ENCODE data around the gene FIBP.

FIBP gene

GRCh38 chr11:65869643-65870306 is 18.5 kb downstream of the FIBP start:
- DNase-seq: no peak

DNA sequence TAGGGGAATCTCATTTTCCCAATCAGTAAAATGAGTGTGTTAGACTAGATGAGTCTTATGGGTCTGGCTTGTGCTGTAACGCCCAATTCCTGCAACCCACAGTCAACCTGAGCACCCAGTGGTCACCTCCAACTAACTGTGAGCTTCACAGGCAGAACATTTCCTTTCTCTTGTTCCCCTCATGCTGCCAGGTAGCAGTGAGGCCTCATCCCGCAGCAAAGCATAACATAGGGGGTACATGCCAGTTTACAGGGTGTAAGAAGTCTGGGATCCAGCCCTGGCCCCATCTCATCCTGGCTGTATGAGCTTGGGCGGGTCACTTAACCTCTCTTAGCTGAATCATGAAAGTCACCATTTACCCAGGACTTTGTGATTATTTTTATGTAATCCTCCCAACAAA is 19.4 kb downstream of the FIBP start:
- DNase-seq: no peak

DNA sequence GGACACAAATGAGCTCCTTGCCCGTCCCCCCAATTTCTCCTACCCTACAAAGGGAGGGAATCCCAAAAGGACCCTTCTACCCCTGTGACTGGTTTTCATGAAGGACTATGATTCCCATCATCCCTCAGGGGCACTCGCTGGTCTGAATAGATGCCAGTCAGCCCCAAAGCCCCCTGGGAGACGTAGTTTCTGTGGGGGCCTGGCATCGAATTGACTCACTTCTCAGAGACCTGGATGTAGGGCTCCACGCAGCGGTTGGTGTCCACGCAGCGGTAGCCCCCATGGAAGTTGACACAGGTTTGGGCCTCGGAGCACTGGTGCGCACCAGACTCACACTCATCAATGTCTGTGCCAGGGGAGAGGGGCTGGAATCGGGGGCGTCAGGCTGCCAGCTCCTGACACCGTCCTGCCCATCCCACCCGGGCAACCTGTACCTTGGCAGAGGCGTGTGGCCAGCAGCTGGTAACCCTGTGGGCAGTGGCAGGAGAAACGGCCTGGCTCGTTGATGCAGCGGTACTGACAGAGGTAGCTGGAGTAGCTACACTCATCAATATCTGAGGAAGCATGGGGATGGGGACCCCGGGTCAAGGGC is 20.1 kb downstream of the FIBP start:
- no peak for DNase-seq

DNA sequence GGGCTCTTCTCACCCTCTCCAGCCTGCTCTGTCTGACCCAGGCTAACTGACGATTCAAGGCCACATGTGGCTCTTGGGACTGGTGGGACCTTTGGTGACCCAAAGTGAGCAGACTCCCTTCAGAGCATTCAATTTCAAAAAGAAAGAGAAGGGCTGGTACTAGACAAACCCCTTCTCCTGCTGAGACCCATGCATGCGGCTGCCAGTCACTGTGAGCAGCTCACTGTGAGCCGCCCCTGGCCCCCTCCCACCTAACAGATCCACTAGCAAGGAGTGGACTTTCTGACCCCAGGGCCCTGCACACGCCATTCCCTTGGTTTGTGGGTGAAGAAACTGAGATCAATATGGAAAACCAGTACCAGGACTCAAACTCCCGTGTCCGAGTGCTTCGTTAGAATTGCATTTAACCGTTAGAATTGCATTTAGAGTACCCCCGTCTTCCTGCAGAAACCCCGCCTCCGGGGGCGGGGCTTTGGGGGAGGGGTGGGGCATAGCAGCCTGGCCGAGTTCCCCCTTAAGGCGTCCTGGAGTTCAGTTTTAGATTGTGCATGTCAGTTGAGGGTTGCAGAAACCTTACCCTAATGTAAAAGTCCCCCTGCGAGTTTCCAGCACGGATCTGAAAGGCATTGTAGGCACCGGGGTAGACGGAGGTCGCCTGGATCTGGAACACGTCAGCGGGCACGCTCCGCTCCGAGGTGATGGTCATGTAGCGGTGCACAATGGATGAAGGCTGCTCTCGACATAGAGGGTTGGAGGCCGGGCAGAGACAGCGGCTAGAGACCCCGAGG is 20.8 kb downstream of the FIBP start:
- no peak for DNase-seq

GRCh38 chr11:65866509-65867283 is 21.6 kb downstream of the FIBP start:
- no peak for DNase-seq

- no peak for DNase-seq
Measured at GRCh38 chr11:65865550-65866172, 22.6 kb downstream of the FIBP start.

DNA sequence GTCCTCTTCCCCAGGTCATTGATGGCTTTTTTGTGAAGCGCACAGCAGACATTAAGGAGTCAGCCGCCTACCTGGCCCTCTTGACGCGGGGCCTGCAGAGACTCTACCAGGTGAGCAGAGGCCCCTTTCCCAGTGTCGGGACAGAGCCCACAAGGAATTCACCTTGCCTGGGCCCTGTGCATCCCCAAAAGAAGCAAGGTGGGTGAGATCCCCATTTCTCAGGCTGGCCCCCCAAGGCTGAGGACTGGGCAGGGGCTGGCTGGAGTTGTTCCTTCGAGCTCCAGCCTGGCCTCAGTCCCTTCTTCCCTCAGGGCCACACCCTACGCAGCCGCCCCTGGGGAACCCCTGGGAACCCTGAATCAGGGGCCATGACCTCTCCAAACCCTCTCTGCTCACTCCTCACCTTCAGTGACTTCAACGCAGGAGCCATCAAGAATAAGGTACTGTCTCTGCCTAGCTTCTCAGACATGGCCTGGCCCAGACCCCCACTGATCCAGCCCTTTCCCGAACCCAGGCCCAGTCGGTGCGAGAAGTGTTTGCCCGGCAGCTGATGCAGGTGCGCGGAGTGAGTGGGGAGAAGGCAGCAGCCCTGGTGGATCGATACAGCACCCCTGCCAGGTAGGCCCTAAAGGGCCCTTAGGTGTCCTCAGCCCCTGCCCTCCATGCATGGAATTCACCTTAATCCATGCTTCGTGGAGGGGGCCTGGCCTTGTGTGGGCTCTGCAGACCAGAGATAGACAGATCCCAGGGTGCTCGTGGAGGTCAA is 23.4 kb downstream of the FIBP start:
- DNase-seq: no peak

DNA sequence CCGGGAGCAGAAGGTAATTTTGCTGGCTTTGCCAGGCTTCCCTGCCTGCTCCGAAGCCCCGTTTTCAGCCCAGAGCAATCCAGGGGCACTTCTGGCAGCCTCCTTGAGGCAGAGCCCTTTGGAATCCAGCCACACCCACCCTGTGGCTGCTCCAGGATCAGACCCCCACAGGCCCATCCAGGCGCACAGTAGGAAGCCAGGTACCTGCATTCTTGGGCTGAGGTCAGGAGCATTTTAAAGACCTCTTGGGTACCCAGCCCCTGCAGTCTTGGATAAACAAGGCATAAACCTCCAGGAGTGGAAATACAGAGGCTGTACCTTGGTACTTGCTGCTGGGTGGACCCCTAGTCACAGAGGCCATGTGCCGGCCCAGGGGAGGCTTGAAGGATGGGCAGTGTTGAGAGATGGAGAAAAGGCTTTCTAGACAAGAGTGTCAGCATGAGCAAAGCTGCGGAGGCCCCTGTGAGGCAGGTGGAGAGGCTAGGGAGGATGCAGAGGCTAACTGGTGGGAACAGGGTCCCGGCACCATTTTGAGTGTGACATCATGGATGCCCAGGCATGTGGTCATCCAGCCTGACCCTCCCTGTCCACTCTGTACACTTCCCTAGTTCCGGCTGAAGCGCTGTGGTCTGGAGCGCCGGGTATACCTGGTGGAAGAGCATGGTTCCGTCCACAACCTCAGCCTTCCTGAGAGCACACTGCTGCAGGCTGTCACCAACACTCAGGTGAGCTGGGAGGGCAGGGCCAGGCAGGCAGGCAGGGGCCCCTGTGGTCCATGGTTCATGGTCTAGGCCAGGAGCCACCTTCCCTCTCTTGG is 24.2 kb downstream of the FIBP start:
- no peak for DNase-seq

GRCh38 chr11:65862941-65863888 is 25.1 kb downstream of the FIBP start:
- no peak for DNase-seq

DNA sequence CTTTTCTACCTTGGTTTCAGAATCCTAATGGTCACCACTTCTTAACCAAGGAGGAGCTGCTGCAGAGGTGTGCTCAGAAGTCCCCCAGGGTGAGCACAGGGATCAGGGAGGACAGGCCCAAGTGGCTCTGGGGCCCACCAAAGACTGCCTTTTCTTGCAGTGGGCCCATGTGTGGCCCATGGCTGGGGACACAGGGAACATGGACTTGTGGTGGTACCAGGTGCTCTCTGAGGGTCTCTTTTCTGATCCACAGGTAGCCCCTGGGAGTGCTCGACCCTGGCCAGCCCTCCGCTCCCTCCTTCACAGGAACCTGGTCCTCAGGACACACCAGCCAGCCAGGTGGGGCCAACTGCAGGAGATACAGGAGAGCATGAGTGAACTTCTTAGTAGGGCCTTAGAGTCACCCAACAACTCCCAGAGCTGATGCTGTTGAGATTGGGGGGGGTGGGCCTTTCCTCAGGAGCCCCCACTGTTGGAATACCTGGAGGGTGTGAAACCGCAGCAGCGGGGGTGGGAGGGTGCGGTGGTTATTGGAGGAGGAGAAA is 26.0 kb downstream of the FIBP start:
- DNase-seq: no peak

GRCh38 chr11:65861533-65862183 is 26.6 kb downstream of the FIBP start:
- DNase-seq: no peak

GRCh38 chr11:65861165-65861505 is 27.1 kb downstream of the FIBP start:
- no peak for DNase-seq

- peak; percentile 94 to 95 for DNase-seq
Measured at GRCh38 chr11:65860278-65861164, 27.8 kb downstream of the FIBP start, which contains the start of gene MUS81. MUS81 (plus strand) TSS chr11:65860433; CDS start chr11:65860754, 321 bp downstream.

- peak in 1 of 2 experiments; percentile 21 for DNase-seq
Measured at GRCh38 chr11:65859812-65860277, 28.4 kb downstream of the FIBP start.

DNA sequence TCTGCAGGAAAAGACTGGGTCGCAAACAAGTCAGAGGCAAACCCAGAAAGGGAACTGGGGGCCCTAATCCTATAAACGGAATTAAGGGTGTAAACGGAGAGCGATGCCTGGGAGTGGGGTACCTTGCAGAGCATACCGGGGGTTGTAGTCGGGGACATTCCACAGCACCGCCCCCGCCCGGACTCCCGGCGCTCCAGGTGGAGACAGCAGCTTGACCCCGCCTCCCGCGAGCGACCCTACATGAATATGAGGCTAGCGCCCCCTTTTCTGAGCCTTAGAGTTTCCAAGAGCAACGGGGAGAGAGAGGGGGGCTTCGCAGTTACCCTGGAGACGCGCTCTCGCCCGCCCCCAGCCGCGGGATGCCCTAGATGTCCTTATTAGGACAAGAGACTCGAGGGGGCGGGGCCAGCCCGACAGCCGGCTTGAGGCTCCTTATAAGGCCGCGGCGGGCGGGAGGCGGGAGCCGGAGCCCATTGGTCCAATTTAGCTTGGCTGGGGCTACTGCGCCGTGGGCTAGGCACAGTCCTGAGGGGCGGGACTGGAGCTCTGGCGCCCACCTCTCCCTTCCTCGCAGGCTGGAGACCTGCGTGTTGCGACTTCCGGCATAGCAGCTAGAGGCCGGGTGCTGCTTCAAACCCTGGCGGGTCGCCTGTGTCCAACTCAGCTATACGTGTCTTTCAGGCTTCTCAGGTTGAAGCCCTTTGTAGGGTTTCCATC is 29.0 kb downstream of the FIBP start:
- DNase-seq: peak; percentile 95 to 96

- DNase-seq: no peak
Measured at GRCh38 chr11:65858681-65859087, 29.6 kb downstream of the FIBP start.

All from activated CD4-positive, alpha-beta T cell treated with anti-CD3 and anti-CD28 coated beads, Interleukin-2, amount 50 U/mL, for 4 hours (primary cell).